Measurements from ENCODE around the gene ARHGEF11. TPM values are rescaled to one million over a fixed set of nuclear protein-coding genes. Genes with fewer than 3 reads are reported as not detected.

The ARHGEF11 gene
- total and polyA plus RNA-seq, 10 donors = 3.4 to 65.3 (median 42.7) TPM

GRCh38 chr1:156938813-156939212 lies 106.7 kb downstream of the ARHGEF11 start:
- Histone ChIP-seq H3K27ac (no peak overlapping the region), H3K4me1 (no peaks in the 10 kb centered on the region), H3K4me3 (no peak overlapping the region), H3K36me3 (peaks cover 0 to 95% (median 54%) of the 10 kb centered on the region in 6 donors), H3K9me3 (no peaks in the 10 kb centered on the region), H3K27me3 (replicated peaks in 1 of 7) (no peaks in the 10 kb centered on the region)
- DNase-seq = no peak
- 76 to 84% (median 79%) methylated on average over 7 of the region's 7 CpGs for whole genome bisulfite sequencing, 5 donors
- intact Hi-C loops (cut with DNase I; ENCODE audit: low total_unique reads) = no loop called here
- TF ChIP-seq, protein P1, sequence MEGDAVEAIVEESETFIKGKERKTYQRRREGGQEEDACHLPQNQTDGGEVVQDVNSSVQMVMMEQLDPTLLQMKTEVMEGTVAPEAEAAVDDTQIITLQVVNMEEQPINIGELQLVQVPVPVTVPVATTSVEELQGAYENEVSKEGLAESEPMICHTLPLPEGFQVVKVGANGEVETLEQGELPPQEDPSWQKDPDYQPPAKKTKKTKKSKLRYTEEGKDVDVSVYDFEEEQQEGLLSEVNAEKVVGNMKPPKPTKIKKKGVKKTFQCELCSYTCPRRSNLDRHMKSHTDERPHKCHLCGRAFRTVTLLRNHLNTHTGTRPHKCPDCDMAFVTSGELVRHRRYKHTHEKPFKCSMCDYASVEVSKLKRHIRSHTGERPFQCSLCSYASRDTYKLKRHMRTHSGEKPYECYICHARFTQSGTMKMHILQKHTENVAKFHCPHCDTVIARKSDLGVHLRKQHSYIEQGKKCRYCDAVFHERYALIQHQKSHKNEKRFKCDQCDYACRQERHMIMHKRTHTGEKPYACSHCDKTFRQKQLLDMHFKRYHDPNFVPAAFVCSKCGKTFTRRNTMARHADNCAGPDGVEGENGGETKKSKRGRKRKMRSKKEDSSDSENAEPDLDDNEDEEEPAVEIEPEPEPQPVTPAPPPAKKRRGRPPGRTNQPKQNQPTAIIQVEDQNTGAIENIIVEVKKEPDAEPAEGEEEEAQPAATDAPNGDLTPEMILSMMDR (IDR thresholded peaks at IDR 0.05 in 8 of 11, conservative IDR thresholded peaks at IDR 0.05 in 3 of 11) = no peak
- no peak for TF ChIP-seq POLR2A (IDR thresholded peaks at IDR 0.05)
- TF ChIP-seq POLR2AphosphoS5 (IDR thresholded peaks at IDR 0.05) = no peak

GRCh38 chr1:156937883-156938282 lies 107.7 kb downstream of the ARHGEF11 start:
- WGBS, 5 donors = 51 to 70% (median 59%) methylated on average over 8 of the region's 8 CpGs
- H3K4me1 ChIP-seq = no peaks in the 10 kb centered on the region
- H3K27me3 ChIP-seq (replicated peaks in 1 of 7) = peaks cover 0 to 5% (median 0%) of the 10 kb centered on the region in 7 donors
- TF ChIP-seq, protein P1 (IDR thresholded peaks at IDR 0.05 in 8 of 11, conservative IDR thresholded peaks at IDR 0.05 in 3 of 11) = no peak
- no peak for TF ChIP-seq POLR2A (IDR thresholded peaks at IDR 0.05)
- TF ChIP-seq POLR2AphosphoS5 (IDR thresholded peaks at IDR 0.05) = no peak
- intact Hi-C loops (cut with DNase I; ENCODE audit: low total_unique reads) = no loop called here
- H3K27ac ChIP-seq = no peak overlapping the region
- H3K9me3 ChIP-seq = no peaks in the 10 kb centered on the region
- peaks cover 0 to 86% (median 48%) of the 10 kb centered on the region in 6 donors for H3K36me3 ChIP-seq
- no peak overlapping the region for H3K4me3 ChIP-seq
- no peak for DNase-seq

DNA sequence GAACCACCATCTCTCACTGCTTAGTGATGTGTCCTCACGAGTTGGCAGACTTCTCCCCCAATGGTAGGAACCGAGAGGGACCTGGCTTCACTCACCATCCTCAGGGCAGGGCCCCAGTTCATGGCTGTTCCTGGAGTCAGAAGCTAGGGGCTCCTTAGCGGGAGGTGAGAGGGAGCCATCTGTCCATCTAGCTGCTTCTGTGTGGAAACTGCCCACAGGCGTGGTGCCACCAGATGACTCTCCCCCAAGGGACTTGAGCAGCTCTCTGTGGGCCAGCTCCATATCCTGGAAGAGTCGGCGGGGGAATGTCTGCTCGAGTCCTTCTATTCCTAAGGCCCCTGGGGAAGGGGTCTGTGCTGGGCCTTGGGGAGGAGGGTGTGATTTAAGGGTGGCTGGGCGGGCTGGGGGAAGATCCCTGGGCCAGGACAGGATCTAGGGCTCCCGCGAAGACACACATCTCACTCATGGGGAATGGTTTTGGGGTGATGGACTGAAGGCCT lies 108.8 kb downstream of the ARHGEF11 start:
- Histone ChIP-seq H3K4me1 (peaks cover 0 to 3% (median under 1%) of the 10 kb centered on the region in 6 donors), H3K36me3 (peaks cover 0 to 75% (median 37%) of the 10 kb centered on the region in 6 donors), H3K27ac (no peak overlapping the region), H3K4me3 (no peak overlapping the region), H3K9me3 (no peaks in the 10 kb centered on the region), H3K27me3 (replicated peaks in 1 of 7) (peaks cover 0 to 5% (median 0%) of the 10 kb centered on the region in 7 donors)
- TF ChIP-seq, protein P1 (IDR thresholded peaks at IDR 0.05 in 8 of 11, conservative IDR thresholded peaks at IDR 0.05 in 3 of 11) = no peak
- TF ChIP-seq POLR2AphosphoS5 (IDR thresholded peaks at IDR 0.05) (no peak), POLR2A (IDR thresholded peaks at IDR 0.05) (no peak)
- WGBS, 5 donors = 65 to 87% (median 84%) methylated on average over 9 to 10 of the region's 10 CpGs
- no peak for DNase-seq
- intact Hi-C loops (cut with DNase I; ENCODE audit: low total_unique reads) = no loop called here

DNA sequence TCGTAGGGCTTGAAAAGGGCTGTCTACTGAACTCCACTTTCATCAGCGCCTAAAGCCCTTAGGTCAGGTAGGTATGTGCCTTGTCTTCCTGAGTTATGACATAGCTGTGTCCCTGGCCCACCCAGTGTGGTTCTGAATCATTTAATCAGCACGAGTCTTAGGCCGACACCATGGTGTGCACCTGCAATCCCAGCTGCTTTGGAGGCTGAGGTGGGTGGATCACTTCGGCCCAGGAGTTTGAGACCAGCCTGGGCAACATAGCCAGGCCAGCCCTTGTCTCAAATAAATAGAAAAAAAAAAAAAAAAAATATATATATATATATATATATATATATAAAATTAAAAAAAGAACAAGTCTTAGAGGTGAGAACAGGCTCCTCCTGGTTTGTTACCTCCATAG lies 109.4 kb downstream of the ARHGEF11 start:
- peaks cover 0 to 5% (median 0%) of the 10 kb centered on the region in 7 donors for H3K27me3 ChIP-seq (replicated peaks in 1 of 7)
- peaks cover 0 to 9% (median 6%) of the 10 kb centered on the region in 6 donors for H3K4me1 ChIP-seq
- peaks cover 0 to 69% (median 32%) of the 10 kb centered on the region in 6 donors for H3K36me3 ChIP-seq
- DNase-seq = no peak
- TF ChIP-seq POLR2AphosphoS5 (IDR thresholded peaks at IDR 0.05) (no peak), POLR2A (IDR thresholded peaks at IDR 0.05) (no peak)
- TF ChIP-seq, protein P1 (IDR thresholded peaks at IDR 0.05 in 8 of 11, conservative IDR thresholded peaks at IDR 0.05 in 3 of 11) = no peak
- no peaks in the 10 kb centered on the region for H3K9me3 ChIP-seq
- 87 to 95% (median 94%) methylated on average over 5 of the region's 5 CpGs for WGBS, 5 donors
- H3K4me3 ChIP-seq = no peak overlapping the region
- intact Hi-C loops (cut with DNase I; ENCODE audit: low total_unique reads) = no loop called here
- no peak overlapping the region for H3K27ac ChIP-seq

All from spleen (tissue), 11 donors.